ENCODE measurements around the gene ZNF813. TPM values are rescaled to one million over a fixed set of nuclear protein-coding genes. Genes with fewer than 3 reads are reported as not detected.
"Not testable (repeated sequence)": the region's sequence is repeated elsewhere in the genome, so short reads cannot be mapped to it uniquely, and the experiment has no call there.

ZNF813 gene
- total RNA-seq, 1 experiment from 2014 or later, result not detected

DNA sequence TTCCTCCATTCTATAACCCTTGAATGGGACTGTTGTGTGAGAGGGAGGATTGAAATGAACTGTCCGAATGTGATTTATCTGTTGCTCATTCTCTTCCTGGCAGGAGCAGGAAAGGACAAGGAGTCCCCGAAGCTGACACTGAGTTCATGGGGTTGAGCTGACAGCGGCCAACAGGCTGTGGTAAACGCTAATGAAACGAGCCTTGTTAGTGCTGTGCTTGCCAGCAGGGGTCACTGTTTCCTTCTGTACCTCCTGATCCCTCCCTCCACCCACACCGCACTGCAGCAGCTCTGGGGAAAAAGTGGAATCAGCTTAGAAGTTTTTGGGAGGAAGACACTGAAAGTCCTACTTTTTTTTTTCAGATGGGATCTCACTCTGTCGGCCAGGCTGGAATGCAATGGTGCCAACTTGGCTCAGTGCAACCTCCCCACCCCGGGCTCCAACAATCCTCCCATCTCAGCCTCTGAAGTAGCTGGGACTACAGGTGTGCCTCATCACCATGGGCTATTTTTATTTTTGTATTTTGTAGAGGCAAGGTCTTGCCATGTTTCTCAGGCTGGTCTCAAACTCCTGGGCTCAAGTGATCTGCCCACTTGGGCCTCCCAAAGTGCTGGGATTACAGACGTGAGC is 42.5 kb upstream of the ZNF813 start:
- intact Hi-C loops (cut with micrococcal nuclease; ENCODE audit: unreplicated experiment), result no loop called here
- H3K4me3 Mint-ChIP-seq (ENCODE audit: low read depth, unreplicated experiment), result no peak overlapping the region
- peaks cover 10% of the 10 kb centered on the region for H3K9me3 Mint-ChIP-seq (ENCODE audit: low read depth, unreplicated experiment)
- no peaks in the 10 kb centered on the region for H3K4me1 Mint-ChIP-seq (ENCODE audit: low read depth, unreplicated experiment)
- no TSS peak for BruUV-seq (replicated peaks)
- DNase-seq, result no peak
- H3K27ac Mint-ChIP-seq (ENCODE audit: unreplicated experiment), result no peak overlapping the region
- H3K36me3 Mint-ChIP-seq (ENCODE audit: insufficient read depth, unreplicated experiment), result peaks cover 5% of the 10 kb centered on the region
- TF ChIP-seq, protein P1, sequence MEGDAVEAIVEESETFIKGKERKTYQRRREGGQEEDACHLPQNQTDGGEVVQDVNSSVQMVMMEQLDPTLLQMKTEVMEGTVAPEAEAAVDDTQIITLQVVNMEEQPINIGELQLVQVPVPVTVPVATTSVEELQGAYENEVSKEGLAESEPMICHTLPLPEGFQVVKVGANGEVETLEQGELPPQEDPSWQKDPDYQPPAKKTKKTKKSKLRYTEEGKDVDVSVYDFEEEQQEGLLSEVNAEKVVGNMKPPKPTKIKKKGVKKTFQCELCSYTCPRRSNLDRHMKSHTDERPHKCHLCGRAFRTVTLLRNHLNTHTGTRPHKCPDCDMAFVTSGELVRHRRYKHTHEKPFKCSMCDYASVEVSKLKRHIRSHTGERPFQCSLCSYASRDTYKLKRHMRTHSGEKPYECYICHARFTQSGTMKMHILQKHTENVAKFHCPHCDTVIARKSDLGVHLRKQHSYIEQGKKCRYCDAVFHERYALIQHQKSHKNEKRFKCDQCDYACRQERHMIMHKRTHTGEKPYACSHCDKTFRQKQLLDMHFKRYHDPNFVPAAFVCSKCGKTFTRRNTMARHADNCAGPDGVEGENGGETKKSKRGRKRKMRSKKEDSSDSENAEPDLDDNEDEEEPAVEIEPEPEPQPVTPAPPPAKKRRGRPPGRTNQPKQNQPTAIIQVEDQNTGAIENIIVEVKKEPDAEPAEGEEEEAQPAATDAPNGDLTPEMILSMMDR (IDR thresholded peaks at IDR 0.05; ENCODE audit: unreplicated experiment), result no peak
- no peaks in the 10 kb centered on the region for H3K27me3 Mint-ChIP-seq (ENCODE audit: unreplicated experiment)
- CTCF ChIA-PET, result no interaction called here

DNA sequence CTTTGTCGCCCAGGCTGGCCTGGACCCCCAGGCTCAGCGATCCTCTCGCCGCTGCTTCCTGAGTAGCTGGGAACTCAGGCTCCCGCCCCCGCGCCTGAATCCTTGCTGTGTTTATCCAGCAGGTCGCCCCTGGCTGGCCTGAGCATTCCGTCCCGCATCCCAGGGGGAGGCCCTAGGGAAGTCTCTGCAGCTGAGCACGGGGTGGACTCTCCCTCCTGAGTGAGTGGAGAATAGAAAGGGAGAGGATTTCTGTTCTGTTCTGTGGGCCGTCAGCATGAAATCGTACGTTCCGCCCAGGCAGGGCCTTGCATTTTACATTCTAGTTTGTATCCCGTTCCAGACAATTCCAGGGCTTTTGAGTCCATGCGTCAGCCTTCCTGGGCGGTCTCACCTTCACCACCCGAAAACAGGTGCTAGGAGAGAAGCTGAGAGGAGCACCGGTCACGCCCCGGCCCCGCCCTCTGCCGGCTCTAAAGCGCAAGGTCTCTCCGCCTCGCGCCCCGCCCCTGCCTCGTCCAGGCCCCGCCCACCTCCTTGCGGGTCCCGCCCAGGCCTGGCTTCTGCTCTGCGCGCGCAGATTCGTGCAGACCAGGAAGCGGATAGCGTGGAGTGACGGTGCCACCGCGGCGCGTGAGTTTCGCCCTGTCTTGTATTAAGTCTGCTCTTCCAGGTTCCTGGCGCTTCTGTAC is 36.0 kb upstream of the ZNF813 start, which contains the start of gene ZNF761:
Gene ZNF761 (plus strand): TSS at position 586 of the 689 bp plus-strand sequence. CDS start 15,285 bp downstream, outside the sequence.
- Mint-ChIP-seq H3K27ac (ENCODE audit: unreplicated experiment) (peak within 1 kb of the TSS; percentile 58), H3K9me3 (ENCODE audit: low read depth, unreplicated experiment) (peaks cover 22% of the 10 kb centered on the region), H3K4me3 (ENCODE audit: low read depth, unreplicated experiment) (peak within 1 kb of the TSS; percentile 79), H3K27me3 (ENCODE audit: unreplicated experiment) (no peaks in the 10 kb centered on the region), H3K4me1 (ENCODE audit: low read depth, unreplicated experiment) (peaks cover 12% of the 10 kb centered on the region), H3K36me3 (ENCODE audit: insufficient read depth, unreplicated experiment) (peaks cover 44% of the 10 kb centered on the region)
- BruUV-seq (replicated peaks), result no TSS peak
- intact Hi-C loops (cut with micrococcal nuclease; ENCODE audit: unreplicated experiment), result no loop called here
- CTCF ChIA-PET, result no interaction called here
- DNase-seq, result peak; percentile 95
- TF ChIP-seq, protein P1 (IDR thresholded peaks at IDR 0.05; ENCODE audit: unreplicated experiment), result peak; percentile 51

DNA sequence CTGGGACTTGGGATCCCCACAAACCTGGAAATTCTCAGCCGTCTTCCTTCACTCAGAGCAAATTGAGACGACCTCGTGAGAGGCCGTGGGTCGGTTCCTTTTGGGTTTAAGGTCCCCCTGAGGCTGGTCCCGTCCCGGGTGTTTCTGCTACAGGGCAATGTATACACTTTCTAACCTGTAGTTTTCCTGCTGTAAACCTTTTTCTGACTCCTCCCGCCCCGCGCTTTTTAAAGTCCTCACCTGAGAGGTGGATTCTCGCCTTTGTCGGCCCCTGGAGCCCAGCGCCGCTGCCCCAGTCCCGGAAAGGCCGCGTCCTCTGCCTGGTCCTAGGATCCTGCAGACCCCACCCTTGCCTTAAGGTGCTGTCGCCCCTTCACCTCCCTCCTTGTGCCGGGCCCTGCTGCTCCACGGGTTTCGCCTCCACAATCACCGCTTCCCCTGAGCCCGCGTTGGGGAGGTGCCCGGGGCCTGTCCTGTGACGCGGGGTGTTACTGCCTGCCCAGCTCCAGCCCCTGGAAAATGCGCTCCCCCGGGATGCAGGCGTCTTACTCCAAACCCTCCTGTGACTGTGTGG is 35.4 kb upstream of the ZNF813 start:
- intact Hi-C loops (cut with micrococcal nuclease; ENCODE audit: unreplicated experiment), result no loop called here
- Mint-ChIP-seq H3K27ac (ENCODE audit: unreplicated experiment) (peak overlapping the region; percentile 58), H3K4me1 (ENCODE audit: low read depth, unreplicated experiment) (peaks cover 12% of the 10 kb centered on the region), H3K36me3 (ENCODE audit: insufficient read depth, unreplicated experiment) (peaks cover 44% of the 10 kb centered on the region), H3K4me3 (ENCODE audit: low read depth, unreplicated experiment) (peak overlapping the region; percentile 79), H3K27me3 (ENCODE audit: unreplicated experiment) (no peaks in the 10 kb centered on the region), H3K9me3 (ENCODE audit: low read depth, unreplicated experiment) (peaks cover 22% of the 10 kb centered on the region)
- TF ChIP-seq, protein P1 (IDR thresholded peaks at IDR 0.05; ENCODE audit: unreplicated experiment), result no peak
- BruUV-seq (replicated peaks), result TSS peak; percentile 46
- DNase-seq, result peak; percentile 30
- CTCF ChIA-PET, result no interaction called here

DNA sequence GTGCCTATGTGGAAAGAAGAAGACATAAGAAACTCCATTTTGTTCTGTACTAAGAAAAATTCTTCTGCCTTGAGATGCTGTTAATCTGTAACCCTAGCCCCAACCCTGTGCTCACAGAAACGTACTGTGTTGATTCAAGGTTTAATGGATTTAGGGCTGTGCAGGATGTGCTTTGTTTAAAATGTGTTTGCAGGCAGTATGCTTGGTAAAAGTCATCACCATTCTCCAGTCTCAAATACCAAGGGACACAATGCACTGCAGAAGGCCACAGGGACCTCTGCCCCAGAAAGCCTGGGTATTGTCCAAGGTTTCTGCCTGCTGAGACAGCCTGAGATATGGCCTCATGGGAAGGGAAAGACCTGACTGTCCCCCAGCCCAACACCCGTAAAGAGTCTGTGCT is 23.7 kb upstream of the ZNF813 start:
- H3K27me3 Mint-ChIP-seq (ENCODE audit: unreplicated experiment); CTCF ChIA-PET; intact Hi-C loops (cut with micrococcal nuclease; ENCODE audit: unreplicated experiment); BruUV-seq (replicated peaks); H3K4me1 Mint-ChIP-seq (ENCODE audit: low read depth, unreplicated experiment); H3K4me3 Mint-ChIP-seq (ENCODE audit: low read depth, unreplicated experiment); DNase-seq; H3K27ac Mint-ChIP-seq (ENCODE audit: unreplicated experiment): not testable (repeated sequence)
- peaks cover 15% of the 10 kb centered on the region for H3K36me3 Mint-ChIP-seq (ENCODE audit: insufficient read depth, unreplicated experiment)
- H3K9me3 Mint-ChIP-seq (ENCODE audit: low read depth, unreplicated experiment), result peaks cover 20% of the 10 kb centered on the region

DNA sequence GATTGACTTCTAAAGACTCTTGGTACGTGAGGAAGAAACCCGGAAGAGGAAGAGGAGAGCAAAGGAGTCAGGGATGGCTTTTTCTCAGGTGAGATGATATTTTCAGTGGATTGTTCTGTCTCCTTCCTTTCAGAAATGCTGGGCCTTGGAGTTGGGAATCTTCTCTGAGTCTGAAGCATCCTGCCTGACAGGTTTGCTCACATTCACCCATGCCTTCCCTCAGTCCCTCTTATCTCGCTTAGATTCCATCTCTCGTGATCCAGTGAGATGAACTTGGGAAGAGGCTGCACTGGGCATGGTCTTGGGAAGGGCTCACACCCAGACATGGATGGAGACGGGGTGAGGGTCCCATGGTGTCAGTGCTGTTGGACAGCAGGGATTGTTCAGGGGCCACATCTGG is 20.3 kb upstream of the ZNF813 start:
- H3K4me1 Mint-ChIP-seq (ENCODE audit: low read depth, unreplicated experiment); DNase-seq; H3K4me3 Mint-ChIP-seq (ENCODE audit: low read depth, unreplicated experiment); BruUV-seq (replicated peaks); H3K27ac Mint-ChIP-seq (ENCODE audit: unreplicated experiment); intact Hi-C loops (cut with micrococcal nuclease; ENCODE audit: unreplicated experiment); CTCF ChIA-PET; H3K27me3 Mint-ChIP-seq (ENCODE audit: unreplicated experiment): not testable (repeated sequence)
- peaks cover 35% of the 10 kb centered on the region for H3K36me3 Mint-ChIP-seq (ENCODE audit: insufficient read depth, unreplicated experiment)
- peaks cover 14% of the 10 kb centered on the region for H3K9me3 Mint-ChIP-seq (ENCODE audit: low read depth, unreplicated experiment)
